CD4-positive, alpha-beta T cell treated with Interleukin-6 at 100 ng/mL for 8 hours (primary cell): ENCODE data around the gene CRB1.

Source experiments
- DNase-seq: peaks from one replicate; pipeline ENCODE4 v3.0.0-alpha.2; 2020; ENCODE audit warnings: mixed read lengths, low spot score

The CRB1 gene

GRCh38 chr1:197351821-197352440 is 83.9 kb downstream of the CRB1 start:
- no peak for DNase-seq

- DNase-seq: no peak
Measured at GRCh38 chr1:197355248-197355995, 87.4 kb downstream of the CRB1 start.

- DNase-seq: peak; percentile 13
Measured at GRCh38 chr1:197356723-197357533, 88.9 kb downstream of the CRB1 start.

GRCh38 chr1:197358959-197359358 is 90.9 kb downstream of the CRB1 start:
- DNase-seq: no peak

- no peak for DNase-seq
Measured at GRCh38 chr1:197360068-197360467, 92.0 kb downstream of the CRB1 start.

GRCh38 chr1:197362871-197363270 is 94.8 kb downstream of the CRB1 start:
- no peak for DNase-seq

GRCh38 chr1:197363855-197364254 is 95.8 kb downstream of the CRB1 start:
- no peak for DNase-seq

GRCh38 chr1:197366996-197367395 is 98.9 kb downstream of the CRB1 start:
- no peak for DNase-seq

- DNase-seq: no peak
Measured at GRCh38 chr1:197367627-197368026, 99.6 kb downstream of the CRB1 start.

- DNase-seq: no peak
Measured at GRCh38 chr1:197374428-197374827, 106.4 kb downstream of the CRB1 start.

- no peak for DNase-seq
Measured at GRCh38 chr1:197384471-197384870, 116.4 kb downstream of the CRB1 start.

GRCh38 chr1:197388801-197389200 is 120.7 kb downstream of the CRB1 start:
- no peak for DNase-seq

- DNase-seq: no peak
Measured at GRCh38 chr1:197390856-197391255, 122.8 kb downstream of the CRB1 start.

- peak; percentile 49 for DNase-seq
Measured at GRCh38 chr1:197391303-197392226, 123.5 kb downstream of the CRB1 start.

- DNase-seq: no peak
Measured at GRCh38 chr1:197392541-197392940, 124.5 kb downstream of the CRB1 start.

GRCh38 chr1:197393105-197393504 is 125.1 kb downstream of the CRB1 start:
- no peak for DNase-seq

- DNase-seq: no peak
Measured at GRCh38 chr1:197393772-197394171, 125.7 kb downstream of the CRB1 start.

GRCh38 chr1:197394831-197395608 is 127.0 kb downstream of the CRB1 start:
- DNase-seq: no peak

- DNase-seq: no peak
Measured at GRCh38 chr1:197397895-197398294, 129.8 kb downstream of the CRB1 start.

- peak; percentile 36 for DNase-seq
Measured at GRCh38 chr1:197399755-197400521, 131.9 kb downstream of the CRB1 start.
